ENCODE results near the gene SNX32. TPM values are rescaled to one million over a fixed set of nuclear protein-coding genes. Genes with fewer than 3 reads are reported as not detected.

SNX32 gene
- total RNA-seq, 1 donor from 2014 or later: 6.1 TPM

DNA sequence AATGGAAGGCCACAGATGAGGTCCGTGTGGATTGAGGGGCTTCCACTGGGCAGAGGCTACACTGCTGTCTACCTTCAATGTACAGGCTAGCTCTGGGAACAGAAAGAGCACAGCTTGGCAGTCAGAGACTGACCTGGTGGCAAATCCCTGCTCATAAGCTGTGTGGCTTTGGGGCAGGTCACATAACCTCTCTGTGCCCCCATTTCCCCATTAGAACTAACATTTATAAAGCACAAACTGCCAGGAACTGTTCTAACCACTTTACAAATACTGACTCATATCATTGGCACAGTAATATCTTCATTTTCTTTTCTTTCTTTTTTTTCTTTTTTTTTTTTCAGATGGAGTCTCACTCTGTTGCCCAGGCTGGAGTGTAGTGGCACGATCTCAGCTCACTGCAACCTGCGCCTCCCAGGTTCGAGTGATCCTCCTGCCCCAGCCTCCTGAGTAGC, 63.3 kb downstream of the SNX32 start:
- no peak for FAIRE-seq
- no peak for DNase-seq (ENCODE audit: low spot score in 2 of 2)

GRCh38 chr11:65898656-65899355, 65.0 kb downstream of the SNX32 start:
- FAIRE-seq: no peak
- DNase-seq (ENCODE audit: low spot score in 2 of 2): no peak

- FAIRE-seq: no peak
- DNase-seq (ENCODE audit: low spot score in 2 of 2): peak in 1 of 2 donors; percentile 77
Measured at GRCh38 chr11:65899356-65900124, 65.8 kb downstream of the SNX32 start.

- FAIRE-seq (no peak), DNase-seq (ENCODE audit: low spot score in 2 of 2) (peak; percentile 76 to 94)
Measured at GRCh38 chr11:65900125-65900898, 66.5 kb downstream of the SNX32 start, which contains the start of gene FOSL1. Gene FOSL1 (minus strand): TSS chr11:65900388. CDS start chr11:65900339, 49 bp downstream.

GRCh38 chr11:65900899-65901180, 67.1 kb downstream of the SNX32 start:
- DNase-seq (ENCODE audit: low spot score in 2 of 2): no peak
- no peak for FAIRE-seq

DNA sequence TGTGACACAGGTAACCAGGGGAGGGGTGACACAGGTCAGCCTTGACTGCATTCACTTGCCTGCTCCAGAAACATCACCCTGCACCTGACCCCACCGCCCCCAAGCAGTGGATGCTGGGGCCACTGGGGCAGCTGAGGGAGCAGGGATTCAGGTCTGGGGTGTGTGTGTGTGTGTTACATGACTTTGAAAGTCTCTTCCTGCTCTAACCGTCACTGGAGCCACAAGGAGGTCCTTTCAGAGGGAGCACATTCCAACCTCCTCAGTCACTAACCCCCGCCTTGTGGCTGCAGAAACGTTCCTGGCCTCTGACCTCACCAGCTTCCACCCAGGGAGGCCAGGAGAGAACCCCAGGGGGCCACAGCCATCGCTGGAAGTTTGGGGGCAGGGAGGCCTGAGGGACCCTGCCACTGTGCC, 69.3 kb downstream of the SNX32 start:
- DNase-seq (ENCODE audit: low spot score in 2 of 2): no peak
- FAIRE-seq: no peak

Other genes with a start within 250 kb of the SNX32 start
- gene KCNK7, start 238.2 kb upstream of the SNX32 start, total RNA-seq: not detected
- 6.9 TPM for gene MAP3K11, start 219.7 kb upstream of the SNX32 start, total RNA-seq
- gene PCNX3, start 218.2 kb upstream of the SNX32 start, total RNA-seq: 7.7 TPM
- gene SIPA1, start 195.9 kb upstream of the SNX32 start, total RNA-seq: 3.7 TPM
- gene RELA, start 171.0 kb upstream of the SNX32 start, total RNA-seq: 16.3 TPM
- gene KAT5, start 121.7 kb upstream of the SNX32 start, total RNA-seq: 61.1 TPM
- 9.4 TPM for gene RNASEH2C, start 113.2 kb upstream of the SNX32 start, total RNA-seq
- gene AP5B1, start 53.0 kb upstream of the SNX32 start, total RNA-seq: 4.1 TPM
- gene OVOL1, start 46.9 kb upstream of the SNX32 start, total RNA-seq: under 0.01 TPM
- gene CFL1, start 24.2 kb downstream of the SNX32 start, total RNA-seq: 613 TPM
- 42.8 TPM for gene MUS81, start 26.5 kb downstream of the SNX32 start, total RNA-seq
- gene EFEMP2, start 38.8 kb downstream of the SNX32 start, total RNA-seq: 13.0 TPM
- gene CTSW, start 45.9 kb downstream of the SNX32 start, total RNA-seq: not detected
- gene FIBP, start 54.5 kb downstream of the SNX32 start, total RNA-seq: 154 TPM
- gene CCDC85B, start 56.7 kb downstream of the SNX32 start, total RNA-seq: 12.2 TPM
- gene FOSL1, start 66.4 kb downstream of the SNX32 start, total RNA-seq: not detected
- 11.8 TPM for gene C11orf68, start 85.1 kb downstream of the SNX32 start, total RNA-seq
- 113 TPM for gene DRAP1, start 85.5 kb downstream of the SNX32 start, total RNA-seq
- not detected for gene TSGA10IP, start 111.5 kb downstream of the SNX32 start, total RNA-seq
- gene SART1, start 127.8 kb downstream of the SNX32 start, total RNA-seq: 44.8 TPM
- gene EIF1AD, start 168.2 kb downstream of the SNX32 start, total RNA-seq: 22.0 TPM
- gene BANF1, start 168.5 kb downstream of the SNX32 start, total RNA-seq: 25.3 TPM
- gene CST6, start 178.0 kb downstream of the SNX32 start, total RNA-seq: not detected
- not detected for gene CATSPER1, start 192.5 kb downstream of the SNX32 start, total RNA-seq
- 10.6 TPM for gene GAL3ST3, start 215.2 kb downstream of the SNX32 start, total RNA-seq
- gene SF3B2, start 218.4 kb downstream of the SNX32 start, total RNA-seq: 90.9 TPM
- 29.3 TPM for gene PACS1, start 236.3 kb downstream of the SNX32 start, total RNA-seq

Measured in frontal cortex (tissue), 4 donors.